Measurements from ENCODE around the gene NHERF2. TPM values are rescaled to one million over a fixed set of nuclear protein-coding genes. Genes with fewer than 3 reads are reported as not detected.

The NHERF2 gene
- total and polyA plus RNA-seq, 2 experiments from 2014 or later: 12.0 to 16.5 TPM

DNA sequence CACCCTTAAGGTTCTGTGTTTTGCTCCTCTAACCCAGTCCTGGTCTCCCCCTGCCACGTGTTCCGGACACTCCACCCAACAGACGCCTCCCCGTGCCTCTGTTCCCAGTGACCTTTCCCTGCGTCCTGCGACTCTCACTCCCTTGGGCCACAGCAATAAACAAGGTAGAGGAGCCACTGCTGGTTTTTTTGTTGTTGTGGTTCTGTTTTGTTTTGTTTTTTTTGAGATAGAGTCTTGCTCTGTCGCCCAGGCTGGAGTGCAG lies 10.8 kb upstream of the NHERF2 start:
- peaks cover 2% of the 10 kb centered on the region; the same call in 1 of the 3 replicates for H3K4me1 Mint-ChIP-seq
- no peak overlapping the region for H3K27ac ChIP-seq (ENCODE audit: low read depth)

More for the DNA sequence above, 10.8 kb upstream of the NHERF2 start:
- Histone ChIP-seq H3K27me3 (ENCODE audit: insufficient read depth) (peaks cover 32% of the 10 kb centered on the region), H3K9me2 (ENCODE audit: insufficient read depth) (no peaks in the 10 kb centered on the region), H2AFZ (no peak overlapping the region), H3F3A (replicated peaks; ENCODE audit: low read depth) (peaks cover 3% of the 10 kb centered on the region; the same call in 1 of the 2 replicates), H3K4me2 (no peak overlapping the region), H3K79me2 (replicated peaks; ENCODE audit: insufficient read depth) (no peaks in the 10 kb centered on the region), H3K36me3 (ENCODE audit: insufficient read depth) (no peaks in the 10 kb centered on the region), H3K4me1 (ENCODE audit: insufficient read depth) (no peaks in the 10 kb centered on the region), H4K20me1 (replicated peaks; ENCODE audit: insufficient read depth) (no peaks in the 10 kb centered on the region; the same call in 1 of the 2 replicates), H3K4me3 (no peak overlapping the region)
- Mint-ChIP-seq H3K27ac (no peak overlapping the region), H3K27me3 (ENCODE audit: insufficient read depth, low read depth, poor library complexity) (peaks cover 31% of the 10 kb centered on the region), H3K4me3 (no peak overlapping the region), H3K9me3 (no peaks in the 10 kb centered on the region), H3K36me3 (ENCODE audit: low read depth) (no peaks in the 10 kb centered on the region)
- ATAC-seq (no peak), DNase-seq (ENCODE audit: low spot score) (no peak)
- TF ChIP-seq, protein P1, sequence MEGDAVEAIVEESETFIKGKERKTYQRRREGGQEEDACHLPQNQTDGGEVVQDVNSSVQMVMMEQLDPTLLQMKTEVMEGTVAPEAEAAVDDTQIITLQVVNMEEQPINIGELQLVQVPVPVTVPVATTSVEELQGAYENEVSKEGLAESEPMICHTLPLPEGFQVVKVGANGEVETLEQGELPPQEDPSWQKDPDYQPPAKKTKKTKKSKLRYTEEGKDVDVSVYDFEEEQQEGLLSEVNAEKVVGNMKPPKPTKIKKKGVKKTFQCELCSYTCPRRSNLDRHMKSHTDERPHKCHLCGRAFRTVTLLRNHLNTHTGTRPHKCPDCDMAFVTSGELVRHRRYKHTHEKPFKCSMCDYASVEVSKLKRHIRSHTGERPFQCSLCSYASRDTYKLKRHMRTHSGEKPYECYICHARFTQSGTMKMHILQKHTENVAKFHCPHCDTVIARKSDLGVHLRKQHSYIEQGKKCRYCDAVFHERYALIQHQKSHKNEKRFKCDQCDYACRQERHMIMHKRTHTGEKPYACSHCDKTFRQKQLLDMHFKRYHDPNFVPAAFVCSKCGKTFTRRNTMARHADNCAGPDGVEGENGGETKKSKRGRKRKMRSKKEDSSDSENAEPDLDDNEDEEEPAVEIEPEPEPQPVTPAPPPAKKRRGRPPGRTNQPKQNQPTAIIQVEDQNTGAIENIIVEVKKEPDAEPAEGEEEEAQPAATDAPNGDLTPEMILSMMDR (conservative IDR thresholded peaks at IDR 0.05; ENCODE audit: low read depth in 2 of 2): no peak
- TF ChIP-seq, protein P2, sequence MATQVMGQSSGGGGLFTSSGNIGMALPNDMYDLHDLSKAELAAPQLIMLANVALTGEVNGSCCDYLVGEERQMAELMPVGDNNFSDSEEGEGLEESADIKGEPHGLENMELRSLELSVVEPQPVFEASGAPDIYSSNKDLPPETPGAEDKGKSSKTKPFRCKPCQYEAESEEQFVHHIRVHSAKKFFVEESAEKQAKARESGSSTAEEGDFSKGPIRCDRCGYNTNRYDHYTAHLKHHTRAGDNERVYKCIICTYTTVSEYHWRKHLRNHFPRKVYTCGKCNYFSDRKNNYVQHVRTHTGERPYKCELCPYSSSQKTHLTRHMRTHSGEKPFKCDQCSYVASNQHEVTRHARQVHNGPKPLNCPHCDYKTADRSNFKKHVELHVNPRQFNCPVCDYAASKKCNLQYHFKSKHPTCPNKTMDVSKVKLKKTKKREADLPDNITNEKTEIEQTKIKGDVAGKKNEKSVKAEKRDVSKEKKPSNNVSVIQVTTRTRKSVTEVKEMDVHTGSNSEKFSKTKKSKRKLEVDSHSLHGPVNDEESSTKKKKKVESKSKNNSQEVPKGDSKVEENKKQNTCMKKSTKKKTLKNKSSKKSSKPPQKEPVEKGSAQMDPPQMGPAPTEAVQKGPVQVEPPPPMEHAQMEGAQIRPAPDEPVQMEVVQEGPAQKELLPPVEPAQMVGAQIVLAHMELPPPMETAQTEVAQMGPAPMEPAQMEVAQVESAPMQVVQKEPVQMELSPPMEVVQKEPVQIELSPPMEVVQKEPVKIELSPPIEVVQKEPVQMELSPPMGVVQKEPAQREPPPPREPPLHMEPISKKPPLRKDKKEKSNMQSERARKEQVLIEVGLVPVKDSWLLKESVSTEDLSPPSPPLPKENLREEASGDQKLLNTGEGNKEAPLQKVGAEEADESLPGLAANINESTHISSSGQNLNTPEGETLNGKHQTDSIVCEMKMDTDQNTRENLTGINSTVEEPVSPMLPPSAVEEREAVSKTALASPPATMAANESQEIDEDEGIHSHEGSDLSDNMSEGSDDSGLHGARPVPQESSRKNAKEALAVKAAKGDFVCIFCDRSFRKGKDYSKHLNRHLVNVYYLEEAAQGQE (IDR thresholded peaks at IDR 0.05; ENCODE audit: unreplicated experiment): no peak
- TF ChIP-seq NANOG (IDR thresholded peaks at IDR 0.05; ENCODE audit: borderline replicate concordance) (no peak), JUNB (IDR thresholded peaks at IDR 0.05; ENCODE audit: unreplicated experiment) (no peak), EZH2 (IDR thresholded peaks at IDR 0.05; ENCODE audit: low read depth, unreplicated experiment) (no peak), POLR2AphosphoS5 (IDR thresholded peaks at IDR 0.05; ENCODE audit: low read depth) (no peak), EZH2phosphoT487 (IDR thresholded peaks at IDR 0.05; ENCODE audit: unreplicated experiment) (no peak), ZNF114 (CRISPR knock-in tag; IDR thresholded peaks at IDR 0.05) (no peak), CREB1 (CRISPR knock-in tag; IDR thresholded peaks at IDR 0.05; ENCODE audit: low read depth) (no peak), STAT1 (IDR thresholded peaks at IDR 0.05; ENCODE audit: unreplicated experiment) (no peak)
- TF ChIP-seq, protein P3, sequence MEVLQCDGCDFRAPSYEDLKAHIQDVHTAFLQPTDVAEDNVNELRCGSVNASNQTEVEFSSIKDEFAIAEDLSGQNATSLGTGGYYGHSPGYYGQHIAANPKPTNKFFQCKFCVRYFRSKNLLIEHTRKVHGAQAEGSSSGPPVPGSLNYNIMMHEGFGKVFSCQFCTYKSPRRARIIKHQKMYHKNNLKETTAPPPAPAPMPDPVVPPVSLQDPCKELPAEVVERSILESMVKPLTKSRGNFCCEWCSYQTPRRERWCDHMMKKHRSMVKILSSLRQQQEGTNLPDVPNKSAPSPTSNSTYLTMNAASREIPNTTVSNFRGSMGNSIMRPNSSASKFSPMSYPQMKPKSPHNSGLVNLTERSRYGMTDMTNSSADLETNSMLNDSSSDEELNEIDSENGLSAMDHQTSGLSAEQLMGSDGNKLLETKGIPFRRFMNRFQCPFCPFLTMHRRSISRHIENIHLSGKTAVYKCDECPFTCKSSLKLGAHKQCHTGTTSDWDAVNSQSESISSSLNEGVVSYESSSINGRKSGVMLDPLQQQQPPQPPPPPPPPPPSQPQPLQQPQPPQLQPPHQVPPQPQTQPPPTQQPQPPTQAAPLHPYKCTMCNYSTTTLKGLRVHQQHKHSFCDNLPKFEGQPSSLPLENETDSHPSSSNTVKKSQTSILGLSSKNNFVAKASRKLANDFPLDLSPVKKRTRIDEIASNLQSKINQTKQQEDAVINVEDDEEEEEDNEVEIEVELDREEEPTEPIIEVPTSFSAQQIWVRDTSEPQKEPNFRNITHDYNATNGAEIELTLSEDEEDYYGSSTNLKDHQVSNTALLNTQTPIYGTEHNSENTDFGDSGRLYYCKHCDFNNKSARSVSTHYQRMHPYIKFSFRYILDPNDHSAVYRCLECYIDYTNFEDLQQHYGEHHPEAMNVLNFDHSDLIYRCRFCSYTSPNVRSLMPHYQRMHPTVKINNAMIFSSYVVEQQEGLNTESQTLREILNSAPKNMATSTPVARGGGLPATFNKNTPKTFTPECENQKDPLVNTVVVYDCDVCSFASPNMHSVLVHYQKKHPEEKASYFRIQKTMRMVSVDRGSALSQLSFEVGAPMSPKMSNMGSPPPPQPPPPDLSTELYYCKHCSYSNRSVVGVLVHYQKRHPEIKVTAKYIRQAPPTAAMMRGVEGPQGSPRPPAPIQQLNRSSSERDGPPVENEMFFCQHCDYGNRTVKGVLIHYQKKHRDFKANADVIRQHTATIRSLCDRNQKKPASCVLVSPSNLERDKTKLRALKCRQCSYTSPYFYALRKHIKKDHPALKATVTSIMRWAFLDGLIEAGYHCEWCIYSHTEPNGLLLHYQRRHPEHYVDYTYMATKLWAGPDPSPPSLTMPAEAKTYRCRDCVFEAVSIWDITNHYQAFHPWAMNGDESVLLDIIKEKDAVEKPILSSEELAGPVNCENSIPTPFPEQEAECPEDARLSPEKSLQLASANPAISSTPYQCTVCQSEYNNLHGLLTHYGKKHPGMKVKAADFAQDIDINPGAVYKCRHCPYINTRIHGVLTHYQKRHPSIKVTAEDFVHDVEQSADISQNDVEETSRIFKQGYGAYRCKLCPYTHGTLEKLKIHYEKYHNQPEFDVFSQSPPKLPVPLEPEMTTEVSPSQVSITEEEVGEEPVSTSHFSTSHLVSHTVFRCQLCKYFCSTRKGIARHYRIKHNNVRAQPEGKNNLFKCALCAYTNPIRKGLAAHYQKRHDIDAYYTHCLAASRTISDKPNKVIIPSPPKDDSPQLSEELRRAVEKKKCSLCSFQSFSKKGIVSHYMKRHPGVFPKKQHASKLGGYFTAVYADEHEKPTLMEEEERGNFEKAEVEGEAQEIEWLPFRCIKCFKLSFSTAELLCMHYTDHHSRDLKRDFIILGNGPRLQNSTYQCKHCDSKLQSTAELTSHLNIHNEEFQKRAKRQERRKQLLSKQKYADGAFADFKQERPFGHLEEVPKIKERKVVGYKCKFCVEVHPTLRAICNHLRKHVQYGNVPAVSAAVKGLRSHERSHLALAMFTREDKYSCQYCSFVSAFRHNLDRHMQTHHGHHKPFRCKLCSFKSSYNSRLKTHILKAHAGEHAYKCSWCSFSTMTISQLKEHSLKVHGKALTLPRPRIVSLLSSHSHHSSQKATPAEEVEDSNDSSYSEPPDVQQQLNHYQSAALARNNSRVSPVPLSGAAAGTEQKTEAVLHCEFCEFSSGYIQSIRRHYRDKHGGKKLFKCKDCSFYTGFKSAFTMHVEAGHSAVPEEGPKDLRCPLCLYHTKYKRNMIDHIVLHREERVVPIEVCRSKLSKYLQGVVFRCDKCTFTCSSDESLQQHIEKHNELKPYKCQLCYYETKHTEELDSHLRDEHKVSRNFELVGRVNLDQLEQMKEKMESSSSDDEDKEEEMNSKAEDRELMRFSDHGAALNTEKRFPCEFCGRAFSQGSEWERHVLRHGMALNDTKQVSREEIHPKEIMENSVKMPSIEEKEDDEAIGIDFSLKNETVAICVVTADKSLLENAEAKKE (CRISPR knock-in tag; IDR thresholded peaks at IDR 0.05): no peak
- TF ChIP-seq, protein P4, sequence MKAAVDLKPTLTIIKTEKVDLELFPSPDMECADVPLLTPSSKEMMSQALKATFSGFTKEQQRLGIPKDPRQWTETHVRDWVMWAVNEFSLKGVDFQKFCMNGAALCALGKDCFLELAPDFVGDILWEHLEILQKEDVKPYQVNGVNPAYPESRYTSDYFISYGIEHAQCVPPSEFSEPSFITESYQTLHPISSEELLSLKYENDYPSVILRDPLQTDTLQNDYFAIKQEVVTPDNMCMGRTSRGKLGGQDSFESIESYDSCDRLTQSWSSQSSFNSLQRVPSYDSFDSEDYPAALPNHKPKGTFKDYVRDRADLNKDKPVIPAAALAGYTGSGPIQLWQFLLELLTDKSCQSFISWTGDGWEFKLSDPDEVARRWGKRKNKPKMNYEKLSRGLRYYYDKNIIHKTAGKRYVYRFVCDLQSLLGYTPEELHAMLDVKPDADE (IDR thresholded peaks at IDR 0.05): no peak
